HG03066 (cell line): ENCODE data around the gene KIAA0586.
"Not testable (repeated sequence)": the region's sequence is repeated elsewhere in the genome, so short reads cannot be mapped to it uniquely, and the experiment has no call there.

ENCODE experiments used
- ATAC-seq: cut with Tn5 transposase; IDR thresholded peaks from one replicate; pipeline ENCODE4 v1.9.1; 2021; ENCODE audit warnings: low read depth; ENCODE audit not compliant: unreplicated experiment

KIAA0586 gene

GRCh38 chr14:58427281-58428117, at the start of gene KIAA0586, which contains the start of gene TIMM9:
Gene KIAA0586 (plus strand): TSS chr14:58427719. CDS start chr14:58428265, 546 bp downstream.
Gene TIMM9 (minus strand): TSS chr14:58427531. CDS start chr14:58411945, 15,586 bp downstream.
- ATAC-seq = peak; percentile 94

GRCh38 chr14:58390830-58391229, 36.7 kb upstream of the KIAA0586 start:
- no peak for ATAC-seq

GRCh38 chr14:58395562-58395811, 32.0 kb upstream of the KIAA0586 start:
- no peak for ATAC-seq

DNA sequence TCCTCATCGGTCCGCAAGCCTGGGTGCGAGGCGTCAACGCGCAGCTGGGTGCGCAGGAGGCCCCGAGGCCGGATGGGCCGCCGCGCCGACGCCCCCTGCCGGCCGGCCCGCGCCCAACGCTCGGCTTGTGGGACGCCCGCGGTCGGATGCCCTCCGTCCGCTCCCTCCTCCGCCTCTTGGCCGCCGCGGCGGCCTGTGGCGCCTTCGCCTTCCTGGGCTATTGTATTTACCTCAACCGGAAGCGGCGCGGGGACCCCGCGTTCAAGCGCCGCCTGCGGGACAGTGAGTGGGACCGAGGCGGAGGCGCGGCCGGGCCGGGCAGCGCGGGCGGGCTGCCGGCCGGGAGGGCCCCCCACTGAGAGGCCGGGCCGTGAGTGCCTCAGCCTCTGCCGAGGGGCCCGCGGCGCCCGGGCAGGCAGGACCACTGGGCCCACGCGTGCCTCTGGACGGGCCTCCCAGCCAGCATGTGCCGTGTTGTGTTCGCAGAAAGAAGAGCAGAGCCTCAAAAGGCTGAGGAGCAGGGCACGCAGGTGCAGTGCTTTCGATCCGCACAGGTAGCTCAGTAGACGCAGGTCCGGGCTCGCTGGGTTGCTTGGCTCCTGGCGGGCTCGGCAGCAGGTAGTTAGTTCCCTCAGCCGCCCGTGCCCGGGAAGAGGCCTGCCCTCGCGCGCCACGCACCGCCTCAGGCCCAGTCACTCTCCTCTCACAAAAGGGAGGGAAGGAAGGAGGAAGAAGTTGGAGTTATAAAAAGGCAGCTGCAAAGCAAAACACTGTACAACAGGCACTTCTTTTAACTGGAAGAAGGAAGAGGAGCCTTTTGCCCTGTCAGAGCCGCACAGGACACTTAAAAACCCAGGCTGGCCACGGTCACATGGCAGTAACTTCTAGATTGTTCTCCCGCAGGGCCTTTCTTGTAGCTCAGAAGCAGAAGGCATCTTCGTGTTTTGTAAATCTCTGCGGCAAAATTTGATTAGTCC, 31.4 kb upstream of the KIAA0586 start, which contains the start of gene TOMM20L:
Gene TOMM20L (plus strand): TSS at position 119 of the 977 bp plus-strand sequence. CDS start 28 bp downstream, at position 147.
- peak; percentile 95 for ATAC-seq

DNA sequence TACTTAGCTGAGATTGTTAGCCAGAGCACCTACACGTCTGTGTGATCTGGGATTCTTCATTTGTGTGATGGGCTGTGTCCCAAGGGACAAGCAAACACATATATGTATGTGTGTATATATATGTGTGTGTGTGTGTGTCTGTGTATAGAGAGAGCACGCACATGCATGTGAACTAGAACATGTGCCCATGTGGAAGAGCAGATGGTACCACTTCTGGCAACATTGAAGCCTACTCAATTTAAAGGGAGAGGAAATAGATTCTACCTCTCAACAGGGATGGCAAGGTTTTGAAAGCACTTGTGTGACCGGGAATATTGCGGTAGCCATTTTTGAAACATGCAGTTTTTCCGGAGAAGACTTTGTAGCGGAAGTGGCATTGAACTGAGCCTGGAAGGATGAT, 30.4 kb upstream of the KIAA0586 start:
- no peak for ATAC-seq

DNA sequence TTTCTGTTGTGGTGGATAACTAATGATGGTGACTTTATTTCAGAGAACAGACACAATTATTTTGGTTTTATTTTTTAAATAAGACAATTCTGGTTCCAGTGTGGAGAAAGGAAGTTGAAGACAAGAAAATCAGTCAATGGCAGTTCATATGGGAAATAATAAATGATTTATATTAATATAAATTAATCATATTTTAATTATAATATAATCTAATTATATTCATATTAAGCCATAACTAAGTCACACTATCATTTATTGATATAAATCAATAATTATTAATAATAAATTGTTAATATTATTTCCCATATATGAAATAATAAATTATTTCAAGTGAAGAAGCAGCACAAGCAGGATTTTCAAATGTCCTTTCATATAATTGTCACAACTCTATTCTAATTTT, 29.0 kb upstream of the KIAA0586 start:
- ATAC-seq = no peak

DNA sequence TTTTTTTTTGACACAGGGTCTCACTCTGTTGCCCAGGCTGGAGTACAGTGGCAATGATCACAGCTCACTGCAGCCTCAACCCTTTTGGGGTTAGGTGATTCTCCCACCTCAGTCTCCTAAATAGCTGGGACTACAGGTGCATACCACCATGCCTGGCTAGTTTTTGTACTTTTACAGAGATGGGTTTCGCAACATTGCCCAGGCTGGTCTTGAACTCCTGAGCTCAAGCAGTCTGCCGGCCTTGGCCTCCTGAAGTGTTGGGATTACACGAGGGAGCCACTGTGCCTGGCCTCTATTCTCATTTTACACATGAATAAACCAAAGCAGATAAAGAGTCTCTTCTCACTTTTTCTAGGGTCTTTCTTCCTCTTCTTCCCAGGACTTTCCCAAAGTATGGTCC, 28.6 kb upstream of the KIAA0586 start:
- ATAC-seq = no peak

GRCh38 chr14:58401587-58401986, 25.9 kb upstream of the KIAA0586 start:
- no peak for ATAC-seq

DNA sequence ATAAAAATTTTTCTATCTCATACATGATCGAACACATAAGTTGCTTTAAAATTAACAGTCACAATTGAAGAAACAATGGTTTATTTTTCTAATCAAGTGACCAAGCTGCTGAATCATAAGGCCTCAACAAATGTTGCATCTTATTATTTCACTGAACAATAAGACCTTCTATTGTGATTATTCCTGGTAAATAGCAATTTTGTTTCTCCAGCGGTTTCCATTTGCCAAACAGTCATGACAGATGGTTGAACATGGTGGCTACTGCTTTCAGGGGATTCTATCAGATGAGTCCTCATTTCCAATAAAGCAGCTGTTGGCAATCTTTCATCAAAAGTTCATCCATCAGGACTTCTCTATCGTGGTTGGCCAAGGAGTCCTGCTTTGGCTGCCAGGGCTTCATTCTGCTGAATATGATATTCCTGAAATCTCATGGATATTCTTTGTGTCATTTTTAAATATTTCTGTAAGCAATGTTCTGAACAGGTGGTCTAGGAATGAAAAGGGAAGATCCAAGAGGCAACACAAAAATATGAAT, 18.8 kb upstream of the KIAA0586 start:
- ATAC-seq = no peak

DNA sequence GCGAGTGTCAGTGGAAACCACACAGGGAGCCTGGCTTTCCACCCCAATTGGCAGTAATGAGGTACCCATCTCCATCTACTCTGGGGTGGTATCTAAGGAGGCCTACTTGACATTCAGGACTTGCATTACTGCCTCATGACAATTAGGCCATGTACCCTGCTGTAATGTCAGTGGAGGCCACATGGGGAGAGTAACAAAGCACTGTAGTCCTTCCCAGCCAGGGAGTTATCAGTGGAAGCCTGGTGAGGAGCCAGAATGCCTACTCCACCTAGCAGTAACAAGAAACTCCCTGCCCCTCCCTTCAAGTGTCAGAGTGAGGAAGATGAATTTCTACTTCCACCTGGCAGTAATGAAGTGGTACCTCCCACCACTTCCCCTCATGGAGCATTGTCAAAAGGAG, 12.7 kb upstream of the KIAA0586 start:
- no peak for ATAC-seq

DNA sequence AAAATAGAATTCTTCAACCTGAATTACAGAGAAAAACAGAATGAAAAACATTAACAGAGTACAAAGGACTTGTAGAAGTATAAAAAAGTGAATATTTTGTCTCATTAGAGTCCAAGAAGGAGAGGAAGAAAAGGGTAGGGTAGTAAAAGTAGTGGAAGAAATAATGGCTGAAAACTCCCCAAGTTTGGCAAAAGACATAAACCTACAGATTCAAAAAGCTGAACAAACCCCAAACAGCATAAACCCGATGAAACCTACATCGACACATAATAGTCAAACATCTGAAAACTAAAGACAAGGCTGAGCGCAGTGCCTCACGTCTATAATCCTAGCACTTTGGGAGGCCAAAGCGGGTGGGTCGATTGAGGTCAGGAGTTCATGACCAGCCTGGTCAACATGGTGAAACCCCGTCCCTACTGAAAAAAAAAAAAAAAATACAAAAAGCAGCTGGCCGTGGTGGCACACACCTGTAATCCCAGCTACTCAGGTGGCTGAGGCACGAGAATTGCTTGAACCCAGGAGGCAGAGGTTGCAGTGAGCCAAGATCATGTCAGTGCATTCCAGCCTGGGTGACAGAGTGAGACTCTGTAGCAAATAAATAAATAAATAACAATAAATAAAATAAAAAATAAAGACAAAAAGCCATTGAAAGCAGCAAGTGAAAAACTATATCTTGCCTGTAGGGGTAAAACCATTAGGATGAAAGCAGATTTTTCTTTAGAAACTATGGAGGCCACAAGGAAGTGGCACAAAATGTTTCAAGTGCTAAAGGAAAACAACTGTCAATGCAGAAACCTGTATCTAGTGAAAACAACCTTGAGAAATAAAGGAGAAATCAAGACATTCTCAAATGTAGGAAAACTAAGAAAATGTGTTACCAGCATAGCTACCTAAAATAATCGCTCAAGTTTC, 11.6 kb upstream of the KIAA0586 start:
- no peak for ATAC-seq

DNA sequence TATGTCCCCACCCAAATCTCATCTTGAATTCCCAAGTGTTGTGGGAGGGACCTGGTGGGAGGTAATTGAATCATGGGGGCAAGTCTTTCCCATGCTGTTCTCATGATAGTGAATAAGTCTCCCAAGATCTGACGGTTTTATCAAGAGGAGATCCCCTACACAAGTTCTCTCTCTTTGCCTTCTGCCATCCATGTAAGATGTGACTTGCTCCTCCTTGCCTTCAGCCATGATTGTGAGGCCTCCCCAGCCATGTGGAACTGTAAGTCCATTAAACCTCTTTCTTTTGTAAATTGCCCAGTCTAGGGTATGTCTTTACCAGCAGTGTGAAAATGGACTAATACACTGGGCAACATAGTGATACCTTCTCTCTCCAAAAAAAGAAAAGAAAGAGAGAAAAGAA, 10.6 kb upstream of the KIAA0586 start:
- ATAC-seq = not testable (repeated sequence)

DNA sequence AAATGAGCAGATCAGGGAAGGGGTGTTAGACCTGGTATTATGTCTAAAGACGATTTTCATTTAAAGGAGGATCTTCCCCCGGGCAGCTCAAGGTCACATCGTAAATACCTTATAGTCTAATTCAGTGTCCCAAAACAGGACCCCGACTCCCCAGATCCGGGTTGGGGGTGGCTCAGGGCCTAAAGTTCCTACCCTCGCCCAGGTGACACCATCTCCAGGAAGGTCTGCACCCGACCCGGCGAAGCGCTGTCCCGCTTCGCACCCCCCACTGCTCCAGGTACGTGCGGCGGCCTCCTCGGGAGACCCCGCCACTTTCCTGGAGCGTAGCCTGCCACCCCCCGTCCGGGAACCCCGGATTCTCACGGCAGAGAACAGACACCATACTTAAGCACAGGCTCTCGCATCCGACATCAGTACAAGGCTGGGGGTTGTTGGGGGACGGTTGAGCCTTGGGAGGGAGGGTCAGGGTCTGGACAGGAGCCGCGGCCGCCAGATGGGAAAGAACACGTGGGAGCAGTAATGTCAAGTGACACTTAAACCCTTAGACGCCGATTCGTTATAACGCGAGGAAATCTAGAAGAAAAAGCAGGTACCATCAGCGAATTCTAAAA, 744 bp upstream of the KIAA0586 start:
- peak; percentile 44 for ATAC-seq

DNA sequence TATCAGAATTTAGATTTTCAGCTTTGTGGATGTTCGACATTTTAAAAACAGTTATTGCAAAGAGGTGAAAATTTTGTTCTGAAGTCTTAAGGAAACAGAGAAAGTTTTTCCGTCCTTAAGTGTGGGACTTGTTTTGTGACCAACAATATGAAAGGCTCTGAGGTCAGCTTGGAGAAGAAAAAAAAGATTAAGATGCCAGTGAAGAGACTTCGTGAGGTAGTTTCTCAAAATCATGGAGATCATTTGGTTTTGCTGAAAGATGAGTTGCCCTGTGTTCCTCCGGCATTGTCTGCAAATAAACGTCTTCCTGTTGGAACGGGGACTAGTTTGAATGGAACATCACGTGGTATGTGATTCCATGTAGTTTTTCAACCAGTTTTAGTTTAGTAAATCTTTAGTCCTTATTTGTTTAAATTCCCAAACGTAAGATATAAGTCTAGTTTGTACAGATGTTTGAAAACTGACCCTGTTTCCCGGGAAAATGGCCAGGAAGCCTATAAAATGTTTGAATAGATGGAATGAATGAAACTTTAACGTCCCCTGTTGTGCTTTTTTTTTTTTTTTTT, 682 bp downstream of the KIAA0586 start:
- ATAC-seq = no peak

- no peak for ATAC-seq
Observed at GRCh38 chr14:58430156-58430555, 2.6 kb downstream of the KIAA0586 start.

DNA sequence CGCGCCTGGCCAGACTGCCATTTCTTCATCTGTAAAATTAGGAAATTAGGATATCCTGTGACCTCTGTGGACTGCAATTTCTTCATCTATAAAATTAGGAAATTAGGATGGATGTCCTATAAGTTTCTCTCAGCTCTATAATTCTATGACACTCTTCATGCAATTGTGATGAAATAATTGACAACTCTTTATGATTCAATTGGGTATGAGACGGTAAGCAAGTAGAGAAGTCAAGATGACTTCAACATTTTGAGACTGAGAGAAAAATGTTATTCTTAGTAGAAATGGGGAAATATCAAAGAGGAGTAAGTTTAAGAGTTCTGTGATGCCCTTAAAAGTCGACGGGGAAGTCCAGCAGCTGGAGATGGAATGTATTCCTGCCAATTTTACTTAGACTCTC, 12.0 kb downstream of the KIAA0586 start:
- ATAC-seq = no peak

GRCh38 chr14:58444627-58445026, 17.1 kb downstream of the KIAA0586 start:
- ATAC-seq = no peak

DNA sequence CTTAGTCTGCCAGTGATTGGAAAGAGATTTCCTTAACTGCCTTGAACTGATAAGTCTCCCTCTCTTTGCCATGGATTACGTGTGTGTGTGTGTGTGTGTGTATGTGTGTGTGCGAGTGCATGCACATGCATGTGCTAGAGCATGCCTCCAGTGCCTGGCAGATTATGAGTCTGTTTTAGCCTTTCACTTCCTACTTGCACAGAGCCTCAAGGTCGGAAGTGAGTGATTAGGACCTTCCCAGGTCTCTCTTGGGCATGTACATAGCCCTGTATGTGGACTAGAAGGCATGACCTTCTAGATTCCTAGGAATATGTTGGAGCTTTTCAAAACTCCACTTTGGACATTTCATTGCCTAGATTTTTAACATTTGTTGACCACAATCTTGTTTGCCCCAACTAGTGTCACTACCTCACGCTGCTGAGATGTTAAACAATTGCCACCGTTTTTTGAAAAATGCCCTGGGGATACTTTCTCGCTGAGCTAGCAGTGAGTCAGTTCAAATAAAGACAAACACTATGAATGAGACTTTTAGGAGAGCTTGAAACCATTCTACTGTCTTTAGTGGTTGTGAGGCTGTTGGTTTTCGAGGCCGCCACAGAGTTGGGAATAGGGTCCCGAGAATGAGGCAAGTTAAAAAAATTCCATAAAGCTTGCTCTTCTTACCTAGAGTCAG, 28.2 kb downstream of the KIAA0586 start:
- ATAC-seq = no peak

GRCh38 chr14:58460772-58461171, 33.3 kb downstream of the KIAA0586 start:
- no peak for ATAC-seq
